Erythroblast (primary cell): Measurements from ENCODE around the gene RAB3C.

ENCODE experiments used
- GATA1 ChIP-seq: IDR thresholded peaks from 2 replicates; pipeline ENCODE4 v1.6.1; 2011; ENCODE audit warnings: low read depth, mild to moderate bottlenecking, control low read depth, low read length, moderate library complexity
- POLR2A ChIP-seq: IDR thresholded peaks from 2 replicates; pipeline ENCODE4 v1.6.1; 2011; ENCODE audit warnings: mild to moderate bottlenecking, low read length

DNA sequence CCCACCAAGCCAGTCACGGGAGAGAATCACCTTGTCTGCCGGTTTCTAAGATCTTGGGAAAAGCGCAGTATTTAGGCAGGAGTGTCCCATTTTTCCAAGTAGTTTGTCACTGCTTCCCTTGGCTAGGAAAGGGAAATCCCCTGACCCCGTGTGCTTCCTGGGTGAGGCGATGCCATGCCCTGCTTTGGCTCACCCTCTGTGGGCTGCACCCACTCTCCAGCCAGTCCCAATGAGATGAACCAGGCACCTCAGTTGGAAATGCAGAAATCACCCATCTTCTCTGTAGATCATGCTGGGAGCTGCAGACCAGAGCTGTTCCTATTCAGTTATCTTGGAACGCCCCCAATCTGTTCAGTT lies 116.9 kb downstream of the RAB3C start:
- TF ChIP-seq POLR2A, result no peak
- TF ChIP-seq GATA1, result no peak
